Prostate gland (tissue), 2 donors: ENCODE measurements around the gene LMNTD1.

Experiments used
- POLR2A ChIP-seq: fragments of 450-650 bp; IDR thresholded peaks from one replicate; pipeline ENCODE4 v1.6.1; 2016; ENCODE audit warnings: antibody characterized with exemption, mild to moderate bottlenecking
- TF ChIP-seq, protein P1 (sequence below), 4 experiments: fragments of 200-600 bp in 2 of 4; fragments of 450-650 bp in 2 of 4; sonication (generic) in 2 of 4; IDR thresholded peaks; 1 replicate in 3 of 4; 2 replicates in 1 of 4; pipeline ENCODE4 v1.5.1; 2016 to 2019; ENCODE audit warnings: antibody characterized with exemption in 4 of 4, mild to moderate bottlenecking in 2 of 4, moderate library complexity in 2 of 4

DNA sequence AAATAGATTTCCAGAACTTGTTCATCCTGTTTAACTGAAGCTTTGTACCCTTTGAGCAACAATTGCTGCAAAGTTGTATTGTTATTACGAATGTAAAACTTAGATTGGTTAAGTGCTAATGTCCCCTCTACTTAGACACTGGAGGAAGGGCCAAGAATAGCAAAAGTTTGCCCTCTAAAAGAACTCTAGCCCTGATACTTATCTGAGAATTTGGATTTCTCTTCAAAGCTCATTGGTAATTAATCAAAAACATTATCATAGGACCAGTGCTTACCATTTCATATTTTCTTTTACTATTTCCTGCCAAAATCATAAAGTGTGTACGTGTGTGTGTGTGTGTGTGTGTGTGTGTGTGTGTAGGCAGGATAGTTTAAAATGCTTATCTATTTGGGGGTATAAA, 58.2 kb downstream of the LMNTD1 start:
- TF ChIP-seq, protein P1, sequence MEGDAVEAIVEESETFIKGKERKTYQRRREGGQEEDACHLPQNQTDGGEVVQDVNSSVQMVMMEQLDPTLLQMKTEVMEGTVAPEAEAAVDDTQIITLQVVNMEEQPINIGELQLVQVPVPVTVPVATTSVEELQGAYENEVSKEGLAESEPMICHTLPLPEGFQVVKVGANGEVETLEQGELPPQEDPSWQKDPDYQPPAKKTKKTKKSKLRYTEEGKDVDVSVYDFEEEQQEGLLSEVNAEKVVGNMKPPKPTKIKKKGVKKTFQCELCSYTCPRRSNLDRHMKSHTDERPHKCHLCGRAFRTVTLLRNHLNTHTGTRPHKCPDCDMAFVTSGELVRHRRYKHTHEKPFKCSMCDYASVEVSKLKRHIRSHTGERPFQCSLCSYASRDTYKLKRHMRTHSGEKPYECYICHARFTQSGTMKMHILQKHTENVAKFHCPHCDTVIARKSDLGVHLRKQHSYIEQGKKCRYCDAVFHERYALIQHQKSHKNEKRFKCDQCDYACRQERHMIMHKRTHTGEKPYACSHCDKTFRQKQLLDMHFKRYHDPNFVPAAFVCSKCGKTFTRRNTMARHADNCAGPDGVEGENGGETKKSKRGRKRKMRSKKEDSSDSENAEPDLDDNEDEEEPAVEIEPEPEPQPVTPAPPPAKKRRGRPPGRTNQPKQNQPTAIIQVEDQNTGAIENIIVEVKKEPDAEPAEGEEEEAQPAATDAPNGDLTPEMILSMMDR (IDR thresholded peaks at IDR 0.05), result no peak
- TF ChIP-seq POLR2A, result no peak
